B cell (primary cell): ENCODE data around the gene MRPS27. TPM values are rescaled to one million over a fixed set of nuclear protein-coding genes. Genes with fewer than 3 reads are reported as not detected.

Source experiments
- ATAC-seq: fragments of 200-7000 bp; cut with Tn5 transposase; one replicate; pipeline ENCODE4 v1.10.0; 2021; ENCODE audit warnings: low read depth, mild to moderate bottlenecking, moderate number of reproducible peaks, moderate library complexity
- CTCF ChIA-PET: fragments of 350-600 bp; sonication (Branson Sonifier 250); formaldehyde crosslinking; loops from one replicate; lab custom pipeline; 2021; ENCODE audit warnings: antibody characterized with exemption, inconsistent platforms; lab: Charles Lee
- POLR2A ChIA-PET: fragments of 350-600 bp; sonication (Branson Sonifier 250); formaldehyde crosslinking; loops from one replicate; lab custom pipeline; 2021; ENCODE audit warnings: antibody characterized with exemption; lab: Charles Lee
- DNase-seq: peaks from one replicate; pipeline ENCODE4 v3.0.0; 2013
- H2AFZ ChIP-seq: 2 replicates; pipeline ENCODE4 v1.6.1; 2012; ENCODE audit warnings: mild to moderate bottlenecking, low read depth, low read length; ENCODE audit not compliant: insufficient read depth, poor library complexity, severe bottlenecking
- H3K27ac ChIP-seq, 2 donors: 1 replicate in 1 of 2; 2 replicates in 1 of 2; pipeline ENCODE4 v1.5.1; 2012 to 2013; ENCODE audit warnings: low read length in 2 of 2, mild to moderate bottlenecking in 2 of 2, moderate library complexity in 1 of 2
- H3K27me3 ChIP-seq, 4 experiments: fragments of 200-600 bp in 1 of 4; sonication (generic) in 1 of 4; replicated peaks in 1 of 4; 1 replicate in 2 of 4; 2 replicates in 2 of 4; pipeline versions ENCODE4 v1.6.1 to v1.7.0; 2013 to 2016; ENCODE audit warnings: low read length in 3 of 4, mild to moderate bottlenecking in 2 of 4, mixed read lengths in 1 of 4, moderate library complexity in 1 of 4; ENCODE audit not compliant: insufficient read depth in 4 of 4, control insufficient read depth in 3 of 4; ENCODE audit errors: control extremely low read depth in 1 of 4
- H3K36me3 ChIP-seq, 2 experiments: replicated peaks in 1 of 2; 1 replicate in 1 of 2; 2 replicates in 1 of 2; pipeline versions ENCODE4 v1.6.1 to v1.7.1; 2013; ENCODE audit warnings: low read length in 1 of 2; ENCODE audit not compliant: insufficient read depth in 2 of 2, control insufficient read depth in 1 of 2; ENCODE audit errors: control extremely low read depth in 1 of 2, extremely low read depth in 1 of 2
- H3K4me1 ChIP-seq, 2 donors: fragments of 200-600 bp in 1 of 2; sonication (generic) in 1 of 2; 1 replicate in 1 of 2; 2 replicates in 1 of 2; pipeline versions ENCODE4 v1.5.1 to v1.6.1; 2013 to 2017; ENCODE audit warnings: low read length in 2 of 2; ENCODE audit not compliant: control insufficient read depth in 2 of 2, insufficient read depth in 2 of 2
- H3K4me2 ChIP-seq: replicated peaks from 2 replicates; pipeline ENCODE3; 2012; ENCODE audit warnings: mild to moderate bottlenecking, low read depth, low read length; ENCODE audit not compliant: poor library complexity, severe bottlenecking
- H3K4me3 ChIP-seq, 5 experiments: fragments of 200-600 bp in 1 of 5; sonication (generic) in 1 of 5; 1 replicate in 3 of 5; 2 replicates in 2 of 5; pipeline versions ENCODE4 v1.5.1 to v1.7.0; 2011 to 2016; ENCODE audit warnings: low read length in 4 of 5, mild to moderate bottlenecking in 4 of 5, low read depth in 2 of 5, control low read depth in 1 of 5, moderate library complexity in 1 of 5; ENCODE audit not compliant: insufficient read depth in 1 of 5; ENCODE audit errors: control extremely low read depth in 1 of 5, extremely low read depth in 1 of 5
- H3K79me2 ChIP-seq: fragments of 200-600 bp; sonication (generic); one replicate; pipeline ENCODE4 v1.6.0; 2016; ENCODE audit warnings: low read length; ENCODE audit not compliant: control insufficient read depth, insufficient read depth
- H3K9ac ChIP-seq: fragments of 200-600 bp; sonication (generic); 2 replicates; pipeline ENCODE4 v1.6.1; 2017; ENCODE audit warnings: mild to moderate bottlenecking, low read length, moderate library complexity
- H3K9me3 ChIP-seq, 3 donors: one replicate each; pipeline versions ENCODE4 v1.6.1 to v1.7.1; 2013; ENCODE audit warnings: low read length in 2 of 3; ENCODE audit not compliant: control insufficient read depth in 2 of 3, insufficient read depth in 1 of 3; ENCODE audit errors: control extremely low read depth in 1 of 3
- H4K20me1 ChIP-seq: 2 replicates; pipeline ENCODE4 v1.6.0; 2012; ENCODE audit warnings: mild to moderate bottlenecking, low read length; ENCODE audit not compliant: insufficient read depth, control insufficient read depth, poor library complexity, severe bottlenecking
- H3K27ac Mint-ChIP-seq: one replicate; pipeline ENCODE4 v1.8.0; 2021; ENCODE audit warnings: mixed read lengths
- H3K27me3 Mint-ChIP-seq: one replicate; pipeline ENCODE4 v1.8.0; 2021; ENCODE audit warnings: mixed read lengths
- H3K4me1 Mint-ChIP-seq: one replicate; pipeline ENCODE4 v1.8.0; 2021; ENCODE audit warnings: mixed read lengths
- H3K4me3 Mint-ChIP-seq: one replicate; pipeline ENCODE4 v1.8.0; 2021; ENCODE audit warnings: mixed read lengths
- H3K9me3 Mint-ChIP-seq: one replicate; pipeline ENCODE4 v1.8.0; 2022; ENCODE audit warnings: mixed read lengths; ENCODE audit not compliant: insufficient read depth
- EZH2 ChIP-seq: IDR thresholded peaks from 2 replicates; pipeline ENCODE4 v1.6.1; 2012; ENCODE audit warnings: borderline replicate concordance, low read depth, mild to moderate bottlenecking, moderate library complexity, low read length; ENCODE audit not compliant: insufficient read depth, poor library complexity, severe bottlenecking
- WGBS: methylation state at CpG from one replicate; pipeline ENCODE4 v1.1.5; 2013; ENCODE audit warnings: missing lambda C conversion rate; ENCODE audit not compliant: insufficient coverage; 5-methylcytosine and 5-hydroxymethylcytosine counted together
- intact Hi-C: fragments of 100-400 bp; cut with micrococcal nuclease; formaldehyde crosslinking; loops from one replicate; pipeline ENCODE4 v1.10.0; 2022
- polyA plus RNA-seq: library from polyadenylated mRNA; depleted of rRNA; stranded (reverse); fragments of >200 nt; gene quantifications from 2 replicates; pipeline ENCODE4 v1.2.3, GENCODE V29; 2012
- total RNA-seq, 2 donors: library from RNA; stranded (reverse); fragments of 120-200 nt in 1 of 2; gene quantifications; 1 replicate in 1 of 2; 2 replicates in 1 of 2; pipeline versions ENCODE4 v1.2.3 to v1.2.4, GENCODE V29; 2013 to 2022
- TF ChIP-seq, protein P1 (sequence below): fragments of 200-600 bp; IDR thresholded peaks from one replicate; pipeline ENCODE4 v1.8.0; 2022; ENCODE audit warnings: antibody characterized with exemption, mild to moderate bottlenecking

Gene MRPS27
- total and polyA plus RNA-seq, 2 donors (not counting 1 experiment from before 2014, with no cell fraction given), result 33.4 to 58.3 TPM

DNA sequence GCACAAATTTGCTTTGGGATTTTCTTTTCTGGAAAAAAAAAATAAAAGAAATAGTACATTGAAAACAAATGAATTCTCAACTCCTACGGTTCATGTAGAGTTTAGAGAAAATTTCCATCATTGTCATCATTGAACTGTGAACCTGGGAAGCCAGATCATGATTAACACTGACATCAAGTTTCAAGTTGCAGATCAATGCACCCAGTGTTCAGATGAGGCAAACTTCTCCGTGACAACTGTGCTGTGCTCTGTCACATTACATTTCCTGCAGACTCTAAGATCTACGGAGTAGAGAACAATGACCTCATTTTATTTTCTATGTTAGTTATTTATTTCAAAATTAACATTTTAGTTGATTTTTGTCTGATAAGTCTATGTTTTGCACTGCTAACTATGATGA is 113.0 kb downstream of the MRPS27 start:
- no CpG with 5 or more reads among the region's 3 CpGs for WGBS
- ChIA-PET CTCF (no interaction called here), POLR2A (no interaction called here)
- no peaks in the 10 kb centered on the region for H4K20me1 ChIP-seq
- H2AFZ ChIP-seq, result no peak overlapping the region
- H3K4me1 ChIP-seq, result no peaks in the 10 kb centered on the region
- H3K4me1 Mint-ChIP-seq, result no peaks in the 10 kb centered on the region
- no peak overlapping the region for H3K9ac ChIP-seq
- no peaks in the 10 kb centered on the region for H3K27me3 ChIP-seq
- no peaks in the 10 kb centered on the region for H3K9me3 Mint-ChIP-seq
- no peak overlapping the region for H3K4me2 ChIP-seq
- no peaks in the 10 kb centered on the region for H3K36me3 ChIP-seq
- no peak overlapping the region for H3K4me3 ChIP-seq
- H3K27ac ChIP-seq, result no peak overlapping the region
- TF ChIP-seq, protein P1, sequence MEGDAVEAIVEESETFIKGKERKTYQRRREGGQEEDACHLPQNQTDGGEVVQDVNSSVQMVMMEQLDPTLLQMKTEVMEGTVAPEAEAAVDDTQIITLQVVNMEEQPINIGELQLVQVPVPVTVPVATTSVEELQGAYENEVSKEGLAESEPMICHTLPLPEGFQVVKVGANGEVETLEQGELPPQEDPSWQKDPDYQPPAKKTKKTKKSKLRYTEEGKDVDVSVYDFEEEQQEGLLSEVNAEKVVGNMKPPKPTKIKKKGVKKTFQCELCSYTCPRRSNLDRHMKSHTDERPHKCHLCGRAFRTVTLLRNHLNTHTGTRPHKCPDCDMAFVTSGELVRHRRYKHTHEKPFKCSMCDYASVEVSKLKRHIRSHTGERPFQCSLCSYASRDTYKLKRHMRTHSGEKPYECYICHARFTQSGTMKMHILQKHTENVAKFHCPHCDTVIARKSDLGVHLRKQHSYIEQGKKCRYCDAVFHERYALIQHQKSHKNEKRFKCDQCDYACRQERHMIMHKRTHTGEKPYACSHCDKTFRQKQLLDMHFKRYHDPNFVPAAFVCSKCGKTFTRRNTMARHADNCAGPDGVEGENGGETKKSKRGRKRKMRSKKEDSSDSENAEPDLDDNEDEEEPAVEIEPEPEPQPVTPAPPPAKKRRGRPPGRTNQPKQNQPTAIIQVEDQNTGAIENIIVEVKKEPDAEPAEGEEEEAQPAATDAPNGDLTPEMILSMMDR, result no peak
- TF ChIP-seq EZH2, result no peak
- H3K4me3 Mint-ChIP-seq, result no peak overlapping the region
- no peaks in the 10 kb centered on the region for H3K9me3 ChIP-seq
- H3K79me2 ChIP-seq, result no peaks in the 10 kb centered on the region
- H3K27ac Mint-ChIP-seq, result no peak overlapping the region
- intact Hi-C loops, result no loop called here
- DNase-seq (no peak), ATAC-seq (no peak)
- no peaks in the 10 kb centered on the region for H3K27me3 Mint-ChIP-seq

DNA sequence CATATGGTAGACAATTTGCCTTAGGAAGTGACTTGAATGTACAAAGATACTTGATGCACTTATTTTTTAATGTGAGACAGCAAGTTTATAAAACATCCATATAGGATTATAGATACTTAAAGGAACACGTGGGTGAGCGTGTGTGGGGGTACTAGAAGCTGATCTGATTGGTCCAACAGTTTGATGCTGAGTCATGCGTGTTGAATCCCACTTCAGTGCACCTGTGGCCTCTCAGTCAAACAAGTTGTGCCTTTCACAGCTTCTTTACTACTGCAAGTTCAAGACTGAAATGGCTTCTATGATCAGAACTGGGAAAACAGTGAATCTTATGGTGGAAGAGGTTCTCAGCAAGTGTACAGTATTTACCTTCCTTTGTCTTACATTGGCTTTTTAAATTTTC is 113.9 kb downstream of the MRPS27 start:
- no peaks in the 10 kb centered on the region for H3K9me3 ChIP-seq
- no peaks in the 10 kb centered on the region for H3K79me2 ChIP-seq
- no peak overlapping the region for H3K27ac ChIP-seq
- DNase-seq (no peak), ATAC-seq (no peak)
- H4K20me1 ChIP-seq, result no peaks in the 10 kb centered on the region
- H3K27me3 Mint-ChIP-seq, result no peaks in the 10 kb centered on the region
- H3K27ac Mint-ChIP-seq, result no peak overlapping the region
- H3K4me1 ChIP-seq, result no peaks in the 10 kb centered on the region
- TF ChIP-seq, protein P1, result no peak
- no peak for TF ChIP-seq EZH2
- H3K27me3 ChIP-seq, result no peaks in the 10 kb centered on the region
- no peak overlapping the region for H3K4me3 ChIP-seq
- no peaks in the 10 kb centered on the region for H3K4me1 Mint-ChIP-seq
- intact Hi-C loops, result no loop called here
- no peak overlapping the region for H3K9ac ChIP-seq
- 100% methylated on average over 2 of the region's 3 CpGs for WGBS
- no peaks in the 10 kb centered on the region for H3K36me3 ChIP-seq
- no peak overlapping the region for H3K4me2 ChIP-seq
- POLR2A ChIA-PET, result no interaction called here
- CTCF ChIA-PET, result no interaction called here
- no peak overlapping the region for H3K4me3 Mint-ChIP-seq
- H2AFZ ChIP-seq, result no peak overlapping the region
- no peaks in the 10 kb centered on the region for H3K9me3 Mint-ChIP-seq
